GM12873 (cell line): ENCODE results near the gene FAM13C.

Experiments
- CTCF ChIP-seq: IDR thresholded peaks from 2 replicates; pipeline ENCODE4 v1.5.1; 2012; ENCODE audit warnings: low read depth, mild to moderate bottlenecking, moderate library complexity, low read length, control low read depth; ENCODE audit not compliant: insufficient read depth; ENCODE audit errors: missing control alignments

The FAM13C gene

DNA sequence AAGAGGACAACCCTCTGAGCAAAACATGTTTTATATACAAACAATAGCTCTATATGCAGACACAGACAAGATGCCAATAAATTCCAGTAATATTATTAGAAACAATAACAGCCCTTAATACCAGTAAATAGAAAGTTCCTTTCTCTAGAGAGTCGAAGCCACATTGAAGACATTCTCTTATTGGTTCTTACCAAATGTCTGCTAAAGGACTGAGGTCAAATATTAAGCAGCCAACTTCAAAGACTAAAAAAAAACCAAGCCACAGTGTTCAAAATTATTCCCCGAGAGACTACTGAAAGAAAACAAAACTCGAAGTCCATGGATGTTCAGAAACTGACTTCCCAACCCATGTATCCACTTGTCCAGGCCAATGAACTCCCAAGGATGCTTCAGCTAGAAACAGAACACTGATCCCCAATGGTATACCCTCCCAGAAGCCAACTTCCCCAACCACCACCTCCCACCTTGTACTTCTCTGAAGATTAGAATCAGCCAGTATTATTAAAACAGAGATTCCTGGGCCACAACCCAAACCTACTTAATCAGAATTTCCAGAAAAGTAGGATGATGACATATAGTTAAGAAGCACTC, 51.9 kb downstream of the FAM13C start:
- no peak for TF ChIP-seq CTCF

- no peak for TF ChIP-seq CTCF
Observed at GRCh38 chr10:59304521-59305097, 57.7 kb downstream of the FAM13C start.

DNA sequence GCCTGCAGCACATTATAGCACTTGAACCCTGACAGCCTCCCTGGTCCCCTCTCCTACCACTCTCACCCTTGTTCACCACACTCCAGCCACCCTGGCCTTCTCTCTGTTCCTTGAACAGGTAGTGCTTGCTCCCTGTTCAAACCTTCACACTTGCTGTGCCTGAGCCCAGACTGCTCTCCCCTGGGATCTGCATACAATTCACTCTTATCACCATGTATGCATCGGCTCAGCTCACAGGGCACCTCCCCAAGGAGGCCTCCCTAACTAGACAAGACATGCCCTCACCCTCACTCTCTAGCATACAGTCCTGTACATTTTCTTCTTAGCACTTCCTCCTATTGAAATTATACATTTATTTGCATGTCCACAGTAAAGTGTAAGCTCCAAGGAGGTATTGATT, 59.3 kb downstream of the FAM13C start:
- TF ChIP-seq CTCF, result no peak

DNA sequence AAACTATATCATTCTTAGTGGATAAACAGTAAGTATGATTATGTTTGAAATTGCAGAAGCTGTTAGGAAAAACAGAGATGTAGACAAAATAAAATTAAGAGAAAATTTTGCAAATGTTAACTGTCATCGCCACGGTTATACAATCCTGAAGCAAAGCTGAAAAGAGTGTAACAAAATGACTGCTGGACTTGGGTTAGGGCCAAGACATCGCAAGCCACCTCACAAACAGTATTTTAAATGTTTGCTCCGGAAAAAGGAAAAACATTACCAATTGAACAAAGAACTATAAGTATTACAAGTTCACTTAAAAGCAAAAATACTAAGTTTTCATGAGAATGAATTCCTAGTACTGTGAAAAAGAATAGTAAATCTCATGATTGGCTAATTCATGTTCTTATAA, 60.0 kb downstream of the FAM13C start:
- TF ChIP-seq CTCF, result no peak

- TF ChIP-seq CTCF, result no peak
Observed at GRCh38 chr10:59301067-59301754, 61.1 kb downstream of the FAM13C start.

DNA sequence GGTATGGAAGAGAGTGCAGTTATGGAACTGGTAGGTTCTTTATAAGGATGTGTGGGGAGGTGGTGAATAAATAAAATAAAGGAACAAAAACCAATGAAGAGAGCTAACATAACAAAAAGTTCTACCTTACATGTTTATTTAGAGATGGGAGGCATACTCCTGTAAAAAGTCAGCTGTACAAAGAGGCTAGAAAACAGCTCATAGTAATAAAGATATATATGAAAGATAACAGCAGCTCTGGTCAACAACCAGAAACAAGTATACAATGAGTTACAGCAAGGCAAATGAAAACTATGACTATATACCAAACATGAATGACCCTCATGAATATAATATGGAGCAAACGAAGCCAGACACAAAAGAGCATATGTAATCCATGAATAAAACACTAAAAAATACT, 62.0 kb downstream of the FAM13C start:
- no peak for TF ChIP-seq CTCF

- no peak for TF ChIP-seq CTCF
Observed at GRCh38 chr10:59299933-59300332, 62.4 kb downstream of the FAM13C start.
